K562 (cell line): ENCODE measurements around the gene CEP350. TPM values are rescaled to one million over a fixed set of nuclear protein-coding genes. Genes with fewer than 3 reads are reported as not detected.

Experiments used
- MEF2D ChIP-seq: conservative IDR thresholded peaks from 2 replicates; pipeline ENCODE4 v1.6.1; 2016; ENCODE audit warnings: low read depth, missing genetic modification characterization, missing compliant biosample characterization
- SAFB2 ChIP-seq: fragments of 200-400 bp; formaldehyde crosslinking; IDR thresholded peaks from 2 replicates; pipeline ENCODE4 v1.6.1; 2018; ENCODE audit warnings: borderline replicate concordance, low read length, low read depth, moderate library complexity; ENCODE audit not compliant: severe bottlenecking
- SMAD1 ChIP-seq: fragments of 150-350 bp; IDR thresholded peaks from 2 replicates; pipeline ENCODE4 v1.6.1; 2014; ENCODE audit warnings: low read length, low read depth; ENCODE audit not compliant: partially characterized antibody
- SNRNP70 ChIP-seq: fragments of 200-400 bp; formaldehyde crosslinking; optimal IDR thresholded peaks from 2 replicates; pipeline ENCODE3; 2017; ENCODE audit warnings: low read depth, low read length
- ZC3H4 ChIP-seq: sonication (generic); formaldehyde crosslinking; IDR thresholded peaks from 2 replicates; pipeline ENCODE4 v1.9.0; 2021; ENCODE audit warnings: missing genetic modification reagents, borderline replicate concordance
- ZKSCAN3 ChIP-seq: fragments of 250-450 bp; sonication (Bioruptor Pico); IDR thresholded peaks from 2 replicates; pipeline ENCODE4 v1.4.0; 2020
- ZNF212 ChIP-seq: fragments of 450-650 bp; formaldehyde crosslinking; IDR thresholded peaks from 2 replicates; pipeline ENCODE4 v1.4.0; 2020; ENCODE audit warnings: mild to moderate bottlenecking
- ZNF311 ChIP-seq: fragments of 250-450 bp; sonication (Bioruptor Pico); IDR thresholded peaks from 2 replicates; pipeline ENCODE4 v1.4.0; 2020; ENCODE audit warnings: mild to moderate bottlenecking, moderate library complexity
- polyA plus RNA-seq, 8 experiments: library from polyadenylated mRNA; depleted of rRNA in 4 of 8; stranded (reverse) in 5 of 8; unstranded in 3 of 8; fragments of >200 nt; fragmentation: Nextera tagmentation in 2 of 8; fragmentation: Illumina TruSeq in 1 of 8; extraction: Ambion mirVana in 2 of 8; extraction: Trizol in 1 of 8; gene quantifications; 2 replicates each; pipeline versions ENCODE4 v1.2.1 to v1.2.3, GENCODE V29; 2011 to 2014; ENCODE audit warnings: inconsistent platforms in 1 of 8, missing spikeins in 1 of 8
- total RNA-seq, 7 experiments: library from RNA; depleted of rRNA in 6 of 7; stranded (reverse); fragments of >200 nt in 6 of 7; fragmentation: Illumina TruSeq in 2 of 7; extraction: Trizol in 2 of 7; gene quantifications; 2 replicates each; pipeline versions ENCODE4 v1.2.1 to v1.2.3, GENCODE V29; 2011 to 2021; ENCODE audit warnings: low replicate concordance in 1 of 7
- TF ChIP-seq, protein P1 (sequence below): sonication (generic); formaldehyde crosslinking; IDR thresholded peaks from 2 replicates; pipeline ENCODE4 v1.8.0; 2023; ENCODE audit warnings: mild to moderate bottlenecking, missing genetic modification reagents
- TF ChIP-seq, protein P2 (sequence below): fragments of 450-650 bp; IDR thresholded peaks from 2 replicates; pipeline ENCODE4 v1.6.1; 2016; ENCODE audit warnings: low read depth
- TF ChIP-seq, protein P3 (sequence below): fragments of 450-650 bp; conservative IDR thresholded peaks from 2 replicates; pipeline ENCODE4 v1.6.1; 2016; ENCODE audit warnings: missing genetic modification characterization, low read depth, mild to moderate bottlenecking, control low read depth, missing compliant biosample characterization

Gene CEP350
- total and polyA plus RNA-seq, 9 of the 15 experiments (the other 6 are each of a cell fraction or from before 2014, with no cell fraction given): 8.3 to 64.3 (median 28.0) TPM

DNA sequence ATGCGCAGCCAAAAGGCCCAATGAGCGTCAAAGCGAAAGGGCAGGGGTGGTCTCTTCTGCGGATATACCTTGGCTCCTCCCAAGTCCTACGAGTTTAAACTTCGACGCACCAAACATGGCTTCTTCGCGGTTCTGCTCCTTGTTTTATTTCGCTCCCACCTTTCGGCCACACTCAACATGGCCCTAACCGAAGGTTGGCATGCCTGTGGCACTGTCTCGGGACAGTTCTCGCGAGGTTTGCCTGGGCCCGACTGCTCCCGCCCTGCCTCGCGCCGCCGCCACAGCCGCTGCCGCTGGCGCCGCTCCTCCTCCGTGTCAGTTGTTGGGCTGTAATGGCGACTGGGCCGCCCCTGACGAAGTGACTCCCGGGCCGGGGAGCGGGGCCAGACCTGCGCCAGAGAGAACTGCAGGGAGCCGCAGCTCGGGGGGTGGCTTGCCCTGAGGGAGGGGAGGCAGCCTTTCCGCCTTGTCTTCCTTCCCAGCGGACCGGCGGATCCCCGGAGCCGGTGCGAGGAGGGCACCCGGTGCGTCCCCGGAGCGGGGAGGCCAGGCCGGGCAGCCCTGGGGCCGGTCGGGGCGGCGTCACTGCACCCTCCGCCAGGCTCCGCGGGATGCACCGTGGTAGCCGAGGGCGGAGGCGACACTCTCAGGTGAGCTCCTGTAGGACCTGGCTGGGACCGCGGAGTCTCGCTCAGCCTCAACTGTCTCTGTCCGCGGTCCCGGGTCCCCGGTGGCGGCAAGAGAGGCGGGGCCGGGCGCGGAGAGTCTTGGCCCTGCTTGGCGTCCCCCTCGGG is at the start of gene CEP350 (continued):
- TF ChIP-seq ZC3H4 (CRISPR knock-in tag): no peak; the same call in 1 of the 2 replicates
- no peak for TF ChIP-seq SAFB2
- no peak for TF ChIP-seq ZKSCAN3 (CRISPR knock-in tag)
- TF ChIP-seq SMAD1: peak; percentile 46
- no peak for TF ChIP-seq MEF2D (tag)
- TF ChIP-seq, protein P1, sequence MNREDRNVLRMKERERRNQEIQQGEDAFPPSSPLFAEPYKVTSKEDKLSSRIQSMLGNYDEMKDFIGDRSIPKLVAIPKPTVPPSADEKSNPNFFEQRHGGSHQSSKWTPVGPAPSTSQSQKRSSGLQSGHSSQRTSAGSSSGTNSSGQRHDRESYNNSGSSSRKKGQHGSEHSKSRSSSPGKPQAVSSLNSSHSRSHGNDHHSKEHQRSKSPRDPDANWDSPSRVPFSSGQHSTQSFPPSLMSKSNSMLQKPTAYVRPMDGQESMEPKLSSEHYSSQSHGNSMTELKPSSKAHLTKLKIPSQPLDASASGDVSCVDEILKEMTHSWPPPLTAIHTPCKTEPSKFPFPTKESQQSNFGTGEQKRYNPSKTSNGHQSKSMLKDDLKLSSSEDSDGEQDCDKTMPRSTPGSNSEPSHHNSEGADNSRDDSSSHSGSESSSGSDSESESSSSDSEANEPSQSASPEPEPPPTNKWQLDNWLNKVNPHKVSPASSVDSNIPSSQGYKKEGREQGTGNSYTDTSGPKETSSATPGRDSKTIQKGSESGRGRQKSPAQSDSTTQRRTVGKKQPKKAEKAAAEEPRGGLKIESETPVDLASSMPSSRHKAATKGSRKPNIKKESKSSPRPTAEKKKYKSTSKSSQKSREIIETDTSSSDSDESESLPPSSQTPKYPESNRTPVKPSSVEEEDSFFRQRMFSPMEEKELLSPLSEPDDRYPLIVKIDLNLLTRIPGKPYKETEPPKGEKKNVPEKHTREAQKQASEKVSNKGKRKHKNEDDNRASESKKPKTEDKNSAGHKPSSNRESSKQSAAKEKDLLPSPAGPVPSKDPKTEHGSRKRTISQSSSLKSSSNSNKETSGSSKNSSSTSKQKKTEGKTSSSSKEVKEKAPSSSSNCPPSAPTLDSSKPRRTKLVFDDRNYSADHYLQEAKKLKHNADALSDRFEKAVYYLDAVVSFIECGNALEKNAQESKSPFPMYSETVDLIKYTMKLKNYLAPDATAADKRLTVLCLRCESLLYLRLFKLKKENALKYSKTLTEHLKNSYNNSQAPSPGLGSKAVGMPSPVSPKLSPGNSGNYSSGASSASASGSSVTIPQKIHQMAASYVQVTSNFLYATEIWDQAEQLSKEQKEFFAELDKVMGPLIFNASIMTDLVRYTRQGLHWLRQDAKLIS (CRISPR knock-in tag): peak; percentile 95
- TF ChIP-seq ZNF212 (CRISPR knock-in tag): 0 out of 2 replicates have a peak, but pooled peaks have one; percentile 57
- no peak for TF ChIP-seq SNRNP70
- no peak for TF ChIP-seq ZNF311
- TF ChIP-seq, protein P2, sequence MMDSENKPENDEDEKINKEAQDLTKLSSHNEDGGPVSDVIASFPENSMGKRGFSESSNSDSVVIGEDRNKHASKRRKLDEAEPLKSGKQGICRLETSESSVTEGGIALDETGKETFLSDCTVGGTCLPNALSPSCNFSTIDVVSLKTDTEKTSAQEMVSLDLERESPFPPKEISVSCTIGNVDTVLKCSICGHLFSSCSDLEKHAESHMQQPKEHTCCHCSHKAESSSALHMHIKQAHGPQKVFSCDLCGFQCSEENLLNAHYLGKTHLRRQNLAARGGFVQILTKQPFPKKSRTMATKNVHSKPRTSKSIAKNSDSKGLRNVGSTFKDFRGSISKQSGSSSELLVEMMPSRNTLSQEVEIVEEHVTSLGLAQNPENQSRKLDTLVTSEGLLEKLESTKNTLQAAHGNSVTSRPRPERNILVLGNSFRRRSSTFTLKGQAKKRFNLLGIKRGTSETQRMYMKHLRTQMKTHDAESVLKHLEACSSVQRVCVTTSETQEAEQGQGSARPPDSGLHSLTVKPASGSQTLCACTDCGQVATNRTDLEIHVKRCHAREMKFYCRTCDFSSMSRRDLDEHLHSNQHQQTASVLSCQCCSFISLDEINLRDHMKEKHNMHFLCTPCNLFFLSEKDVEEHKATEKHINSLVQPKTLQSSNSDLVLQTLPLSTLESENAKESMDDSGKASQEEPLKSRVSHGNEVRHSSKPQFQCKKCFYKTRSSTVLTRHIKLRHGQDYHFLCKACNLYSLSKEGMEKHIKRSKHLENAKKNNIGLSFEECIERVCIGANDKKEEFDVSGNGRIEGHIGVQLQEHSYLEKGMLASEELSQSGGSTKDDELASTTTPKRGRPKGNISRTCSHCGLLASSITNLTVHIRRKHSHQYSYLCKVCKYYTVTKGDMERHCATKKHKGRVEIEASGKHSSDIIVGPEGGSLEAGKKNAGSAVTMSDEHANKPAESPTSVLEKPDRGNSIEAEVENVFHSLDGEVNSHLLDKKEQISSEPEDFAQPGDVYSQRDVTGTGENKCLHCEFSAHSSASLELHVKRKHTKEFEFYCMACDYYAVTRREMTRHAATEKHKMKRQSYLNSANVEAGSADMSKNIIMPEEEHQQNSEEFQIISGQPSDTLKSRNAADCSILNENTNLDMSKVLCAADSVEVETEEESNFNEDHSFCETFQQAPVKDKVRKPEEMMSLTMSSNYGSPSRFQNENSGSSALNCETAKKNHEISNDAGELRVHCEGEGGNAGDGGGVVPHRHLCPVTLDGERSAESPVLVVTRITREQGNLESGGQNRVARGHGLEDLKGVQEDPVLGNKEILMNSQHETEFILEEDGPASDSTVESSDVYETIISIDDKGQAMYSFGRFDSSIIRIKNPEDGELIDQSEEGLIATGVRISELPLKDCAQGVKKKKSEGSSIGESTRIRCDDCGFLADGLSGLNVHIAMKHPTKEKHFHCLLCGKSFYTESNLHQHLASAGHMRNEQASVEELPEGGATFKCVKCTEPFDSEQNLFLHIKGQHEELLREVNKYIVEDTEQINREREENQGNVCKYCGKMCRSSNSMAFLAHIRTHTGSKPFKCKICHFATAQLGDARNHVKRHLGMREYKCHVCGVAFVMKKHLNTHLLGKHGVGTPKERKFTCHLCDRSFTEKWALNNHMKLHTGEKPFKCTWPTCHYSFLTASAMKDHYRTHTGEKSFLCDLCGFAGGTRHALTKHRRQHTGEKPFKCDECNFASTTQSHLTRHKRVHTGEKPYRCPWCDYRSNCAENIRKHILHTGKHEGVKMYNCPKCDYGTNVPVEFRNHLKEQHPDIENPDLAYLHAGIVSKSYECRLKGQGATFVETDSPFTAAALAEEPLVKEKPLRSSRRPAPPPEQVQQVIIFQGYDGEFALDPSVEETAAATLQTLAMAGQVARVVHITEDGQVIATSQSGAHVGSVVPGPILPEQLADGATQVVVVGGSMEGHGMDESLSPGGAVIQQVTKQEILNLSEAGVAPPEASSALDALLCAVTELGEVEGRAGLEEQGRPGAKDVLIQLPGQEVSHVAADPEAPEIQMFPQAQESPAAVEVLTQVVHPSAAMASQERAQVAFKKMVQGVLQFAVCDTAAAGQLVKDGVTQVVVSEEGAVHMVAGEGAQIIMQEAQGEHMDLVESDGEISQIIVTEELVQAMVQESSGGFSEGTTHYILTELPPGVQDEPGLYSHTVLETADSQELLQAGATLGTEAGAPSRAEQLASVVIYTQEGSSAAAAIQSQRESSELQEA: no peak
- TF ChIP-seq, protein P3, sequence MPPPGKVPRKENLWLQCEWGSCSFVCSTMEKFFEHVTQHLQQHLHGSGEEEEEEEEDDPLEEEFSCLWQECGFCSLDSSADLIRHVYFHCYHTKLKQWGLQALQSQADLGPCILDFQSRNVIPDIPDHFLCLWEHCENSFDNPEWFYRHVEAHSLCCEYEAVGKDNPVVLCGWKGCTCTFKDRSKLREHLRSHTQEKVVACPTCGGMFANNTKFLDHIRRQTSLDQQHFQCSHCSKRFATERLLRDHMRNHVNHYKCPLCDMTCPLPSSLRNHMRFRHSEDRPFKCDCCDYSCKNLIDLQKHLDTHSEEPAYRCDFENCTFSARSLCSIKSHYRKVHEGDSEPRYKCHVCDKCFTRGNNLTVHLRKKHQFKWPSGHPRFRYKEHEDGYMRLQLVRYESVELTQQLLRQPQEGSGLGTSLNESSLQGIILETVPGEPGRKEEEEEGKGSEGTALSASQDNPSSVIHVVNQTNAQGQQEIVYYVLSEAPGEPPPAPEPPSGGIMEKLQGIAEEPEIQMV (tag): no peak
